22Rv1 (cell line): ENCODE measurements around the gene OR51M1.

Experiments used
- H3K27ac ChIP-seq: fragments of 450-650 bp; 2 replicates; pipeline ENCODE4 v1.5.1; 2017
- CTCF ChIP-seq: fragments of 450-650 bp; IDR thresholded peaks from 2 replicates; pipeline ENCODE4 v1.5.1; 2017; ENCODE audit warnings: mild to moderate bottlenecking
- ZFX ChIP-seq: fragments of 450-650 bp; IDR thresholded peaks from 2 replicates; pipeline ENCODE4 v1.6.1; 2017; ENCODE audit warnings: antibody characterized with exemption, borderline replicate concordance

OR51M1 gene

GRCh38 chr11:5366856-5367255, 16.8 kb upstream of the OR51M1 start:
- no peak overlapping the region for H3K27ac ChIP-seq
- TF ChIP-seq ZFX (no peak), CTCF (no peak)

- TF ChIP-seq ZFX (no peak), CTCF (no peak)
- H3K27ac ChIP-seq: no peak overlapping the region
Observed at GRCh38 chr11:5367448-5368074, 16.1 kb upstream of the OR51M1 start.

- H3K27ac ChIP-seq: no peak overlapping the region
- TF ChIP-seq CTCF (no peak), ZFX (no peak)
Observed at GRCh38 chr11:5368502-5369043, 15.0 kb upstream of the OR51M1 start.

GRCh38 chr11:5369789-5370188, 13.8 kb upstream of the OR51M1 start:
- no peak for TF ChIP-seq ZFX
- no peak for TF ChIP-seq CTCF
- H3K27ac ChIP-seq: no peak overlapping the region

- H3K27ac ChIP-seq: no peak overlapping the region
- TF ChIP-seq ZFX (no peak), CTCF (peak; percentile 78)
Observed at GRCh38 chr11:5380740-5381342, 2.8 kb upstream of the OR51M1 start.

- H3K27ac ChIP-seq: no peak overlapping the region
Observed at GRCh38 chr11:5384335-5384734, 723 bp downstream of the OR51M1 start.

More at GRCh38 chr11:5384335-5384734, 723 bp downstream of the OR51M1 start:
- no peak for TF ChIP-seq CTCF
- TF ChIP-seq ZFX: no peak
